SK-N-SH treated with all-trans-retinoic acid at 6 μM for 48 hours (cell line): ENCODE results near the gene UBXN4.

Source experiments
- ATAC-seq: fragments of 200-7000 bp; cut with Tn5 transposase; 3 replicates; pipeline ENCODE4 v1.9.1; 2020; ENCODE audit warnings: mild to moderate bottlenecking, moderate library complexity
- ARNTL ChIP-seq: fragments of 450-650 bp; formaldehyde crosslinking; IDR thresholded peaks from 2 replicates; pipeline ENCODE4 v1.5.0; 2020; ENCODE audit warnings: low read depth, mild to moderate bottlenecking, moderate library complexity, borderline replicate concordance
- BACH2 ChIP-seq: fragments of 250-450 bp; sonication (Bioruptor Pico); IDR thresholded peaks from 2 replicates; pipeline ENCODE4 v1.9.0; 2021; ENCODE audit warnings: mild to moderate bottlenecking, borderline replicate concordance
- CSDC2 ChIP-seq: fragments of 250-450 bp; sonication (Bioruptor Pico); IDR thresholded peaks from 2 replicates; pipeline ENCODE4 v1.5.0; 2020; ENCODE audit warnings: mild to moderate bottlenecking, moderate library complexity
- ESRRG ChIP-seq: fragments of 250-450 bp; sonication (Bioruptor Pico); IDR thresholded peaks from 2 replicates; pipeline ENCODE4 v1.6.1; 2021; ENCODE audit warnings: mild to moderate bottlenecking
- GLIS3 ChIP-seq: fragments of 250-450 bp; sonication (Bioruptor Pico); IDR thresholded peaks from 2 replicates; pipeline ENCODE4 v1.5.0; 2020; ENCODE audit warnings: mild to moderate bottlenecking, moderate library complexity
- ISL1 ChIP-seq: fragments of 250-450 bp; sonication (Bioruptor Pico); IDR thresholded peaks from 2 replicates; pipeline ENCODE4 v2.1.2; 2022; ENCODE audit warnings: mild to moderate bottlenecking, moderate library complexity
- OSR1 ChIP-seq: fragments of 250-450 bp; sonication (Bioruptor Pico); IDR thresholded peaks from 2 replicates; pipeline ENCODE4 v1.8.0; 2022; ENCODE audit warnings: moderate library complexity, mild to moderate bottlenecking, inconsistent platforms
- PATZ1 ChIP-seq: fragments of 250-450 bp; sonication (Bioruptor Pico); IDR thresholded peaks from 2 replicates; pipeline ENCODE4 v1.8.0; 2020; ENCODE audit warnings: mild to moderate bottlenecking, moderate library complexity, borderline replicate concordance
- PPARA ChIP-seq: fragments of 250-450 bp; sonication (Bioruptor Pico); IDR thresholded peaks from 2 replicates; pipeline ENCODE4 v1.5.0; 2020; ENCODE audit warnings: mild to moderate bottlenecking, borderline replicate concordance
- RARB ChIP-seq: fragments of 250-450 bp; sonication (Bioruptor Pico); IDR thresholded peaks from 2 replicates; pipeline ENCODE4 v1.8.0; 2021; ENCODE audit warnings: mild to moderate bottlenecking, moderate library complexity
- SNAI2 ChIP-seq: fragments of 250-450 bp; sonication (Bioruptor Pico); IDR thresholded peaks from 2 replicates; pipeline ENCODE4 v1.5.0; 2020; ENCODE audit warnings: mild to moderate bottlenecking, moderate library complexity
- TCF4 ChIP-seq: fragments of 250-450 bp; sonication (Bioruptor Pico); IDR thresholded peaks from 2 replicates; pipeline ENCODE4 v1.8.0; 2021; ENCODE audit warnings: mild to moderate bottlenecking, moderate library complexity, borderline replicate concordance
- TOX ChIP-seq: fragments of 250-450 bp; sonication (Bioruptor Pico); IDR thresholded peaks from 2 replicates; pipeline ENCODE4 v1.8.0; 2021; ENCODE audit warnings: mild to moderate bottlenecking, moderate library complexity, borderline replicate concordance
- ZC3H10 ChIP-seq: fragments of 250-450 bp; sonication (Bioruptor Pico); IDR thresholded peaks from 2 replicates; pipeline ENCODE4 v1.5.1; 2021; ENCODE audit warnings: mild to moderate bottlenecking, moderate library complexity
- ZNF565 ChIP-seq: fragments of 450-650 bp; formaldehyde crosslinking; conservative IDR thresholded peaks from 2 replicates; pipeline ENCODE4 v1.5.0; 2020; ENCODE audit warnings: low read depth, mild to moderate bottlenecking, moderate library complexity
- ZNF70 ChIP-seq: fragments of 450-650 bp; formaldehyde crosslinking; IDR thresholded peaks from 2 replicates; pipeline ENCODE4 v1.5.0; 2020; ENCODE audit warnings: mild to moderate bottlenecking, moderate library complexity
- TF ChIP-seq, protein P1 (sequence below): fragments of 250-450 bp; sonication (Bioruptor Pico); IDR thresholded peaks from 2 replicates; pipeline ENCODE4 v1.5.0; 2020; ENCODE audit warnings: mild to moderate bottlenecking, moderate library complexity
- TF ChIP-seq, protein P2 (sequence below): fragments of 250-450 bp; sonication (Bioruptor Pico); IDR thresholded peaks from 2 replicates; pipeline ENCODE4 v1.5.1; 2020; ENCODE audit warnings: low read depth, mild to moderate bottlenecking, moderate library complexity

The UBXN4 gene

DNA sequence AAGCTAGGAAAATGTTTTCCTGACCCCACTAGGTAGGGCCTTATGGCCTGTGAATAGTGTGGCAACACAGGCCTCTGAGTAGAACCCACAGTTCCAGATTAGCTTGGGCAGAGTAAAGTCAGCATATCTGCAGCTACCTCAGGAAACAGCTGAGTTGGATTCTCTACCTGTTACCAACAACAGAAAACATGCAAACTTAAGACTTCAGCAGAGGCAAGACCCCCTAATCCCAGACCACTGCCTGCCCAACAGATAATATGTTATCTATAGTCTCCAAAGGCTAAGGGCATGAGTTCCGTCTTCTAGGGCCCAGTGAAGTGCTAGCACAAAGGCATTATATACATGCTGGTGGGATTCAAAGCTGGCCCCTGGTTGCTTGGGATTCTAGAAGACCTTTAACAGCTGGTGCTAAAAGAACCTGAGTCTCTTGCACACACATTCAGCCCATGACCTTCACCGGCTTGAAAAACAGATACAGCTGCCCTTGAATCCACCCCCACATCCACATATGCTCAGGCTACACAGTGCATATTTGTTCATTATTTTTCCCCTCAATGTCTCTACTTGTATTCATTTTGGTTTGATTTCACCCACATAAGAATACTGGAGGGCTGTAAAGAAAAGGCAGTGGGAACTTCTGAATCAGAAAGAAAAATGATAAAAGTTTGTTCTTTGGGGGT, 13.5 kb upstream of the UBXN4 start:
- no peak for ATAC-seq

GRCh38 chr2:135732561-135732960, 9.1 kb upstream of the UBXN4 start:
- ATAC-seq, result no peak
- TF ChIP-seq GLIS3 (CRISPR knock-in tag), result no peak
- TF ChIP-seq ZC3H10, result no peak
- TF ChIP-seq RARB, result no peak
- TF ChIP-seq PATZ1 (CRISPR knock-in tag), result no peak
- TF ChIP-seq TCF4 (CRISPR knock-in tag), result no peak
- TF ChIP-seq ISL1, result no peak
- TF ChIP-seq ZNF565, result no peak
- TF ChIP-seq PPARA (CRISPR knock-in tag), result no peak
- TF ChIP-seq CSDC2 (CRISPR knock-in tag), result no peak
- TF ChIP-seq TOX, result no peak
- TF ChIP-seq ARNTL (CRISPR knock-in tag), result no peak
- TF ChIP-seq, all 23 proteins: peak for 0

More for the DNA sequence above, 13.5 kb upstream of the UBXN4 start:
- TF ChIP-seq BACH2 (no peak), ISL1 (no peak), TCF4 (CRISPR knock-in tag) (no peak), TOX (no peak)
- TF ChIP-seq, protein P1, sequence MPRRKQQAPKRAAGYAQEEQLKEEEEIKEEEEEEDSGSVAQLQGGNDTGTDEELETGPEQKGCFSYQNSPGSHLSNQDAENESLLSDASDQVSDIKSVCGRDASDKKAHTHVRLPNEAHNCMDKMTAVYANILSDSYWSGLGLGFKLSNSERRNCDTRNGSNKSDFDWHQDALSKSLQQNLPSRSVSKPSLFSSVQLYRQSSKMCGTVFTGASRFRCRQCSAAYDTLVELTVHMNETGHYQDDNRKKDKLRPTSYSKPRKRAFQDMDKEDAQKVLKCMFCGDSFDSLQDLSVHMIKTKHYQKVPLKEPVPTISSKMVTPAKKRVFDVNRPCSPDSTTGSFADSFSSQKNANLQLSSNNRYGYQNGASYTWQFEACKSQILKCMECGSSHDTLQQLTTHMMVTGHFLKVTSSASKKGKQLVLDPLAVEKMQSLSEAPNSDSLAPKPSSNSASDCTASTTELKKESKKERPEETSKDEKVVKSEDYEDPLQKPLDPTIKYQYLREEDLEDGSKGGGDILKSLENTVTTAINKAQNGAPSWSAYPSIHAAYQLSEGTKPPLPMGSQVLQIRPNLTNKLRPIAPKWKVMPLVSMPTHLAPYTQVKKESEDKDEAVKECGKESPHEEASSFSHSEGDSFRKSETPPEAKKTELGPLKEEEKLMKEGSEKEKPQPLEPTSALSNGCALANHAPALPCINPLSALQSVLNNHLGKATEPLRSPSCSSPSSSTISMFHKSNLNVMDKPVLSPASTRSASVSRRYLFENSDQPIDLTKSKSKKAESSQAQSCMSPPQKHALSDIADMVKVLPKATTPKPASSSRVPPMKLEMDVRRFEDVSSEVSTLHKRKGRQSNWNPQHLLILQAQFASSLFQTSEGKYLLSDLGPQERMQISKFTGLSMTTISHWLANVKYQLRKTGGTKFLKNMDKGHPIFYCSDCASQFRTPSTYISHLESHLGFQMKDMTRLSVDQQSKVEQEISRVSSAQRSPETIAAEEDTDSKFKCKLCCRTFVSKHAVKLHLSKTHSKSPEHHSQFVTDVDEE (CRISPR knock-in tag), result no peak

DNA sequence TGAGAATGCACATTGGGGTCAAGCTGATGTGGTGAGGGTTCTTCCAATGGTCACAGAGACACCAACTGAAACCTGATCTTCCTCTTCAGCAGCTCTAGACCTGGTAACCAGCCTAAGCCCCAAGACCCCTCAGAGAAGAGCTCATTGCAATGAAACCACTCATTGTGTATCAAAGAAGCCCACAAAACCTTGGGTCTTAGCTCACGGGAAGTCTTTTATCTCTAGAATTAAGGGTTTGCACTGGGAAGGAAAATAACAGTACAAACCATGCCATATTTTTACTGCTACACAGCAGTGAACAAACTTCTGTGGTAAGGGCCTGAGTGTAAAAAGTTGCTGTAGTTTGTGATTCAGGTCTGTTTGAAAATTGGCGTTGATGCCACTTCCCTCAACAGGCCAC, 8.6 kb upstream of the UBXN4 start:
- TF ChIP-seq, protein P1 (CRISPR knock-in tag), result no peak
- TF ChIP-seq SNAI2 (CRISPR knock-in tag), result no peak
- TF ChIP-seq ESRRG (CRISPR knock-in tag), result no peak
- TF ChIP-seq OSR1 (CRISPR knock-in tag), result no peak
- no peak for TF ChIP-seq RARB
- no peak for TF ChIP-seq ARNTL (CRISPR knock-in tag)
- TF ChIP-seq ZC3H10, result no peak
- no peak for TF ChIP-seq TOX
- no peak for TF ChIP-seq ZNF70 (CRISPR knock-in tag)
- no peak for TF ChIP-seq PPARA (CRISPR knock-in tag)
- TF ChIP-seq ISL1, result no peak
- no peak for TF ChIP-seq GLIS3 (CRISPR knock-in tag)
- no peak for TF ChIP-seq CSDC2 (CRISPR knock-in tag)
- no peak for ATAC-seq

- ATAC-seq, result no peak
- TF ChIP-seq, protein P2, sequence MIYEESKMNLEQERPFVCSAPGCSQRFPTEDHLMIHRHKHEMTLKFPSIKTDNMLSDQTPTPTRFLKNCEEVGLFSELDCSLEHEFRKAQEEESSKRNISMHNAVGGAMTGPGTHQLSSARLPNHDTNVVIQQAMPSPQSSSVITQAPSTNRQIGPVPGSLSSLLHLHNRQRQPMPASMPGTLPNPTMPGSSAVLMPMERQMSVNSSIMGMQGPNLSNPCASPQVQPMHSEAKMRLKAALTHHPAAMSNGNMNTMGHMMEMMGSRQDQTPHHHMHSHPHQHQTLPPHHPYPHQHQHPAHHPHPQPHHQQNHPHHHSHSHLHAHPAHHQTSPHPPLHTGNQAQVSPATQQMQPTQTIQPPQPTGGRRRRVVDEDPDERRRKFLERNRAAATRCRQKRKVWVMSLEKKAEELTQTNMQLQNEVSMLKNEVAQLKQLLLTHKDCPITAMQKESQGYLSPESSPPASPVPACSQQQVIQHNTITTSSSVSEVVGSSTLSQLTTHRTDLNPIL (CRISPR knock-in tag), result no peak
- TF ChIP-seq PATZ1 (CRISPR knock-in tag) (no peak), ZC3H10 (no peak), RARB (no peak)
- TF ChIP-seq, all 23 proteins: peak for 0
These were observed 5.1 kb upstream of the UBXN4 start for GRCh38 chr2:135736546-135736945.
